A549 (cell line): Measurements from ENCODE around the gene KCNQ1OT1. TPM values are rescaled to one million over a fixed set of nuclear protein-coding genes. Genes with fewer than 3 reads are reported as not detected.

ENCODE experiments used
- ATAC-seq, 2 experiments: fragments of 200-7000 bp in 1 of 2; fragments of >200 bp in 1 of 2; cut with Nextera tagmentation in 1 of 2; cut with Tn5 transposase in 1 of 2; 3 replicates each; pipeline versions ENCODE4 v1.8.0 to v1.9.1; 2018 to 2020; ENCODE audit warnings: mild to moderate bottlenecking in 1 of 2, moderate library complexity in 1 of 2
- CTCF ChIA-PET: fragments of 300-600 bp; sonication (Branson Sonifier 250); formaldehyde crosslinking; extraction: SDS; loops from one replicate; lab custom pipeline; 2021; ENCODE audit warnings: antibody characterized with exemption, inconsistent platforms; lab: Yijun Ruan, JAX
- POLR2A ChIA-PET: fragments of 350-600 bp; formaldehyde crosslinking; extraction: SDS; loops from one replicate; lab custom pipeline; 2021; ENCODE audit warnings: antibody characterized with exemption, inconsistent platforms; lab: Yijun Ruan, JAX
- DNase-seq, 2 experiments: peaks; one replicate each; pipeline versions ENCODE4 v3.0.0 to v3.0.0-alpha.2; 2011 to 2016; ENCODE audit warnings: low read depth in 1 of 2, low spot score in 1 of 2
- FAIRE-seq: peaks from 2 replicates; lab custom pipeline; 2011; peaks lifted over from hg19 to GRCh38; lab: Jason Lieb, UNC
- H3K27ac ChIP-seq, 2 experiments: fragments of >200 bp; sonication (Bioruptor Twin); formaldehyde crosslinking; 3 replicates each; pipeline ENCODE4 v1.5.1; 2016 to 2017
- H3K4me1 ChIP-seq: fragments of >200 bp; sonication (Bioruptor Twin); formaldehyde crosslinking; 3 replicates; pipeline ENCODE4 v1.6.1; 2016
- H3K4me2 ChIP-seq: fragments of >200 bp; sonication (Bioruptor Twin); formaldehyde crosslinking; 3 replicates; pipeline ENCODE4 v1.6.1; 2016
- H3K4me3 ChIP-seq: fragments of >200 bp; sonication (Bioruptor Twin); formaldehyde crosslinking; 3 replicates; pipeline ENCODE4 v1.5.1; 2016
- H3K9me3 ChIP-seq: fragments of >200 bp; sonication (Bioruptor Twin); formaldehyde crosslinking; 3 replicates; pipeline ENCODE4 v1.6.1; 2016
- BHLHE40 ChIP-seq: IDR thresholded peaks from 2 replicates; pipeline ENCODE4 v1.6.1; 2012; ENCODE audit warnings: low read depth, low read length, inconsistent platforms
- EHF ChIP-seq: fragments of 250-450 bp; sonication (Bioruptor Pico); IDR thresholded peaks from 2 replicates; pipeline ENCODE4 v1.5.0; 2020; ENCODE audit warnings: mild to moderate bottlenecking
- FOSB ChIP-seq: fragments of 250-450 bp; sonication (Bioruptor Pico); IDR thresholded peaks from 2 replicates; pipeline ENCODE4 v1.5.0; 2020; ENCODE audit warnings: mild to moderate bottlenecking, moderate library complexity
- FOSL2 ChIP-seq, 2 experiments: fragments of 450-650 bp in 1 of 2; fragments of >200 bp in 1 of 2; sonication (Bioruptor Twin) in 1 of 2; formaldehyde crosslinking; IDR thresholded peaks; 2 replicates each; pipeline versions ENCODE4 v1.5.0 to v1.6.1; 2016 to 2020; ENCODE audit warnings: mild to moderate bottlenecking in 1 of 2, moderate library complexity in 1 of 2
- FOXS1 ChIP-seq: fragments of 250-450 bp; sonication (Bioruptor Pico); IDR thresholded peaks from 2 replicates; pipeline ENCODE4 v1.5.0; 2020; ENCODE audit warnings: mild to moderate bottlenecking, moderate library complexity
- HDAC2 ChIP-seq: fragments of 200-600 bp; sonication (generic); IDR thresholded peaks from 2 replicates; pipeline ENCODE4 v1.6.1; 2016
- HEYL ChIP-seq: fragments of 250-450 bp; sonication (Bioruptor Pico); IDR thresholded peaks from 2 replicates; pipeline ENCODE4 v1.8.0; 2021; ENCODE audit warnings: mild to moderate bottlenecking, moderate library complexity
- KDM5A ChIP-seq: fragments of 200-600 bp; sonication (generic); IDR thresholded peaks from 2 replicates; pipeline ENCODE4 v1.6.1; 2016; ENCODE audit warnings: antibody characterized with exemption, mild to moderate bottlenecking
- MAZ ChIP-seq: fragments of 150-350 bp; IDR thresholded peaks from 2 replicates; pipeline ENCODE4 v1.6.1; 2014; ENCODE audit warnings: antibody characterized with exemption, low read depth, low read length, borderline replicate concordance
- NFE2L2 ChIP-seq: fragments of 150-350 bp; conservative IDR thresholded peaks from 2 replicates; pipeline ENCODE4 v1.6.1; 2014; ENCODE audit warnings: low read length
- NR3C1 ChIP-seq: fragments of >200 bp; sonication (Bioruptor Twin); formaldehyde crosslinking; IDR thresholded peaks from 3 replicates; pipeline ENCODE4 v1.6.1; 2017
- PHF8 ChIP-seq: fragments of 200-600 bp; sonication (generic); IDR thresholded peaks from 2 replicates; pipeline ENCODE4 v1.6.1; 2016; ENCODE audit warnings: low read depth, mild to moderate bottlenecking, antibody characterized with exemption, moderate library complexity, borderline replicate concordance
- POLR2AphosphoS2 ChIP-seq: conservative IDR thresholded peaks from 2 replicates; pipeline ENCODE4 v1.6.1; 2012; ENCODE audit warnings: low read length, improper control_type of control experiment, inconsistent platforms
- RARB ChIP-seq: fragments of 250-450 bp; sonication (Bioruptor Pico); IDR thresholded peaks from 2 replicates; pipeline ENCODE4 v1.8.0; 2021; ENCODE audit warnings: mild to moderate bottlenecking, moderate library complexity
- SMC3 ChIP-seq: fragments of >200 bp; sonication (Bioruptor Twin); formaldehyde crosslinking; IDR thresholded peaks from 3 replicates; pipeline ENCODE4 v1.6.1; 2018; ENCODE audit warnings: inconsistent platforms
- TFCP2L1 ChIP-seq: fragments of 250-450 bp; sonication (Bioruptor Pico); IDR thresholded peaks from 2 replicates; pipeline ENCODE4 v1.5.0; 2021; ENCODE audit warnings: mild to moderate bottlenecking
- WGBS: methylation state at CpG from one replicate; pipeline ENCODE4 v1.1.6; 2017; ENCODE audit errors: missing lambda C conversion rate; 5-methylcytosine and 5-hydroxymethylcytosine counted together
- polyA plus RNA-seq, 4 experiments: library from polyadenylated mRNA; depleted of rRNA in 3 of 4; stranded (reverse); fragments of >200 nt; fragmentation: RNase III in 1 of 4; extraction: RNeasy Plus Mini Kit Qiagen cat#74134 plus additional on column Dnase treatment in 1 of 4; gene quantifications; 2 replicates in 3 of 4; 3 replicates in 1 of 4; pipeline ENCODE4 v1.2.3, GENCODE V29; 2011 to 2017
- TF ChIP-seq, protein P1 (sequence below): fragments of 450-650 bp; IDR thresholded peaks from 2 replicates; pipeline ENCODE4 v1.6.1; 2014; ENCODE audit warnings: antibody characterized with exemption
- TF ChIP-seq, protein P2 (sequence below): fragments of >200 bp; sonication (Bioruptor Twin); formaldehyde crosslinking; IDR thresholded peaks from 3 replicates; pipeline ENCODE4 v1.5.1; 2016
- TF ChIP-seq, protein P3 (sequence below): fragments of >200 bp; sonication (Bioruptor Twin); formaldehyde crosslinking; IDR thresholded peaks from 3 replicates; pipeline ENCODE4 v1.6.1; 2016
- TF ChIP-seq, protein P4 (sequence below): fragments of 150-350 bp; IDR thresholded peaks from 2 replicates; pipeline ENCODE4 v1.6.1; 2014; ENCODE audit warnings: low read depth, mild to moderate bottlenecking, low read length
- TF ChIP-seq, protein P5 (sequence below): IDR thresholded peaks from 2 replicates; pipeline ENCODE4 v1.6.1; 2012; ENCODE audit warnings: low read depth, borderline replicate concordance
- TF ChIP-seq, protein P6 (sequence below): fragments of 250-450 bp; sonication (Bioruptor Pico); IDR thresholded peaks from 2 replicates; pipeline ENCODE4 v1.5.0; 2021; ENCODE audit warnings: mild to moderate bottlenecking, moderate library complexity, borderline replicate concordance

The KCNQ1OT1 gene
- polyA plus RNA-seq, 2 of the 4 experiments (the other 2 are of a cell fraction): 0.03 to 0.13 TPM

DNA sequence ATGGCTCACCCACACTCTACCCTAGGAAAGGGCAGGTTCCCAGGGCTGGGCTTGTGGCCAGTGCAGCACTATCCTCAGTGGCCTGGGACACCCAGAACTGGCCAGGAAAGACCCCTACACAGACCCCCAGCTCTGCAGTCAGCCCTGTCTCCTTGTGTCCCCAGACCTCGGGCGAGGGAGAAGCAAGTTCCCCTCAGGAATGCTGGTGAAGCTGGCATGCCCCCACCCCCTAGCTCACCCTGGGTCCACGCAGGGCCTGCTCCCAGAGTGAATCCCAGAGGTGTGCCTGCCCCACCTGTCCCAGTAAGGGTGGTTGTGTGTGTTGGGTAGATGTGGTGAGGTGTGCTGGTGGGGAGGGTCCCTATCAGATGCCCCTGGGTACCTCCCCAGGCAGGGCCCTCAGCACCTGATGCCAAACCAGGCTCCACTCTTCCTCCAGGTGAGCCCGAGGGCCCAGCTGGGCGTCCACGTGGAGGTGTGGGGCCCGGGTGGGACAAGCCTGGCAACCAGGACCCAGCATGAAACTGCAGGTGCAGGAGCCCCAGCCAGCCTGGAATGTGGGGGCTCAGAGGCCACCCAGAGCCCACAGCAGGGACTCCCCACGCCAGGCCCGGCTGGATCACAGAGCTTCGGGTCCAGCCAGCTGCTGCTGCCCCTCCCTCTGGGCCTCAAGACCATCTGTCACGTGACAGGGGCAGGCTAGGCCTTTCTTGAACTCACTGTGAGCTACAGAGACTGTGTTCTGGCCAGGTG lies 48.4 kb upstream of the KCNQ1OT1 start:
- no peak for DNase-seq
- WGBS: 56% methylated on average over 7 of the region's 11 CpGs
- ChIA-PET CTCF (interaction anchor here (1.1 to 1.3 kb wide), 3 partner anchors 11 to 216 kb away, joined by 3 read pairs; no protein-coding TSS in a partner anchor), POLR2A (no interaction called here)
- H3K27ac ChIP-seq: no peak overlapping the region
- no peaks in the 10 kb centered on the region for H3K9me3 ChIP-seq
- no peak overlapping the region for H3K4me3 ChIP-seq
- no peak for FAIRE-seq
- H3K4me1 ChIP-seq: 0 out of 3 replicates have a peak, but pooled peaks cover 5% of the 10 kb centered on the region
- ATAC-seq: no peak
- H3K4me2 ChIP-seq: no peak overlapping the region
- TF ChIP-seq FOXS1 (CRISPR knock-in tag): no peak
- TF ChIP-seq, protein P1, sequence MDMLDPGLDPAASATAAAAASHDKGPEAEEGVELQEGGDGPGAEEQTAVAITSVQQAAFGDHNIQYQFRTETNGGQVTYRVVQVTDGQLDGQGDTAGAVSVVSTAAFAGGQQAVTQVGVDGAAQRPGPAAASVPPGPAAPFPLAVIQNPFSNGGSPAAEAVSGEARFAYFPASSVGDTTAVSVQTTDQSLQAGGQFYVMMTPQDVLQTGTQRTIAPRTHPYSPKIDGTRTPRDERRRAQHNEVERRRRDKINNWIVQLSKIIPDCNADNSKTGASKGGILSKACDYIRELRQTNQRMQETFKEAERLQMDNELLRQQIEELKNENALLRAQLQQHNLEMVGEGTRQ: 0 out of 2 replicates have a peak, but pooled peaks have one; percentile 23

DNA sequence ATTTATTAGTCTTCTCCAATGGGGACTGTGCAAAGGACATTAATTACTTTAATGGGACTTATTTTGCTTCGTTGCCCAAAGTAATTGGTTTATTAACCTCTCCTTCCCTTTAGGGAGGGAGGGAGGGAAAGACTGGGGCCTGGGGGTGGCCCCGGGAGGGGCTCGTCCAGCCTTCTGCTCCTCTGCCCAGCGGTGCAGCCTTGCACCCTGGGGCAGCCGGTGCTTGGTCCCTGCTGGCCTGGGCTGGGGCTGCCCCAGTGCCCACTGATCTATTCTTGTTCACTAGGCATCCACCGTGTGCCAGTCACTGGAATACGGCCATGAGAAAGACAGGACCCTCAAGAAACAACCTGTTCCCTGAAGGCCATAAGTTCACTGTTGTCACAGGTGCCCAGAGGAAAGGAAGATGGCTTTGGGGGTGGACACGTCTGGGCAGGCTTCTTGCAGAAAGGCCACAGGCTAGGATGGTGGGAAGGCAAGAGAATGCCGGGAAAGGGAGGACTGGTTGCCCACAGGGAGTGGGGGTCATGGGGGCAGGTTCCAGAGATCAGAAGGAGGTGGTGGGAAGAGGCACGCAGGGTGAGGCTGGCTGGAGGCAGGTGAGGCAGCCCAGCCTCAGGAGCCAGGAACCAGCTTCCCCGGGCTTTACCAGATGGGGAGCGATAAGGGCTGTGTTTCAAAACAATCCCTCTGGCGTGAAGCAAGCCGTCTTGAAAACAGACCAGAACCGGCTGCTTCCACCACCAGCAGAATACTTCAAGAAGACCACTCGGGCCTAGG lies 47.6 kb upstream of the KCNQ1OT1 start:
- no peak for ATAC-seq
- 78% methylated on average over 16 of the region's 16 CpGs for WGBS

DNA sequence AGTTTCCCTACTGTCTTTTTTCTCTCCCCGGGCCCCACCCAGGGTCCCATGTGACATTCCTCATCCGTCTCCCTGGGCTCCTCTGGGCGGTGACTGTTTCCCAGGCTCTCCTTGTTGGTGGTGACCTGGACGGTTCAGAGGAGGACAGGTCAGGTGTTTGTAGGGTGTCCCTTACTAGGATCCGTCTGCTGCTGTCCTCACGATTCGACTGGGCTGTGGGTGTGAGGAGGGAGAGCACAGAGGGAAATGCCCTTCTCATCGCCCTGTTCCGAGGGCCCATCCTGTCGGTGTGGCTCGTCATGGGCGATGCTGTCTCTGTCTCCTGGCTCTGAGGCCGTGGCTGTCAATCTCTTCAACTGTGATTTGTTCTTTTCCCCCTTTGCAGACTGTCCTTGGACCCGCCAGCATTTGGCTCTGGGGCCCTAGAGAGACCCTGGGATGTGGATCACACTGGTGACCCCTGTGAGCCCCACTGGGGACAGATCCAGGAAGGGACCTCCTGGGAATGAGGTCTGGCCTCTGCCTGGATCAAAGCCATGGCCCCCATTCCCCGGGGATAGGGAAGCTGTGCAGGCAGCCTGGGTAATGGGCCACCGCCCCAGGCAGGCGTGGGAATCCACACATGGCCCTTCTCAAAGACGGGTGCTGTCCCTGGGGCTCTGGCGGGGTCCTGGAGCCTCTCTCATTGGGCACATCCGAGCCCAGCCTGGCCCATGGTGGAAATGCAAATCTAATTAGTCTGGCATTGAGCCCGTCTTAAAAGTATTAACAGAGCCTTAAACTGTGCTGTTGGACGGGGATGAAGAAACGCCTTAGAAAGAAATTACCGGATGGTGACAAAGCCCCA lies 46.8 kb upstream of the KCNQ1OT1 start:
- H3K4me3 ChIP-seq: no peak overlapping the region
- H3K4me1 ChIP-seq: peaks cover 10% of the 10 kb centered on the region
- WGBS: 69% methylated on average over 16 of the region's 24 CpGs
- ChIA-PET CTCF (no interaction called here), POLR2A (no interaction called here)
- no peak overlapping the region for H3K4me2 ChIP-seq
- FAIRE-seq (no peak), ATAC-seq (no peak), DNase-seq (no peak)
- no peaks in the 10 kb centered on the region for H3K9me3 ChIP-seq
- H3K27ac ChIP-seq: no peak overlapping the region
- no peak for TF ChIP-seq SMC3
- no peak for TF ChIP-seq HEYL (CRISPR knock-in tag)
- no peak for TF ChIP-seq FOSB (CRISPR knock-in tag)
- TF ChIP-seq, protein P2, sequence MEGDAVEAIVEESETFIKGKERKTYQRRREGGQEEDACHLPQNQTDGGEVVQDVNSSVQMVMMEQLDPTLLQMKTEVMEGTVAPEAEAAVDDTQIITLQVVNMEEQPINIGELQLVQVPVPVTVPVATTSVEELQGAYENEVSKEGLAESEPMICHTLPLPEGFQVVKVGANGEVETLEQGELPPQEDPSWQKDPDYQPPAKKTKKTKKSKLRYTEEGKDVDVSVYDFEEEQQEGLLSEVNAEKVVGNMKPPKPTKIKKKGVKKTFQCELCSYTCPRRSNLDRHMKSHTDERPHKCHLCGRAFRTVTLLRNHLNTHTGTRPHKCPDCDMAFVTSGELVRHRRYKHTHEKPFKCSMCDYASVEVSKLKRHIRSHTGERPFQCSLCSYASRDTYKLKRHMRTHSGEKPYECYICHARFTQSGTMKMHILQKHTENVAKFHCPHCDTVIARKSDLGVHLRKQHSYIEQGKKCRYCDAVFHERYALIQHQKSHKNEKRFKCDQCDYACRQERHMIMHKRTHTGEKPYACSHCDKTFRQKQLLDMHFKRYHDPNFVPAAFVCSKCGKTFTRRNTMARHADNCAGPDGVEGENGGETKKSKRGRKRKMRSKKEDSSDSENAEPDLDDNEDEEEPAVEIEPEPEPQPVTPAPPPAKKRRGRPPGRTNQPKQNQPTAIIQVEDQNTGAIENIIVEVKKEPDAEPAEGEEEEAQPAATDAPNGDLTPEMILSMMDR: no peak
- TF ChIP-seq NFE2L2: no peak
- TF ChIP-seq NR3C1: no peak
- TF ChIP-seq FOXS1 (CRISPR knock-in tag): no peak
- no peak for TF ChIP-seq HDAC2
- TF ChIP-seq KDM5A: no peak
- TF ChIP-seq, protein P3, sequence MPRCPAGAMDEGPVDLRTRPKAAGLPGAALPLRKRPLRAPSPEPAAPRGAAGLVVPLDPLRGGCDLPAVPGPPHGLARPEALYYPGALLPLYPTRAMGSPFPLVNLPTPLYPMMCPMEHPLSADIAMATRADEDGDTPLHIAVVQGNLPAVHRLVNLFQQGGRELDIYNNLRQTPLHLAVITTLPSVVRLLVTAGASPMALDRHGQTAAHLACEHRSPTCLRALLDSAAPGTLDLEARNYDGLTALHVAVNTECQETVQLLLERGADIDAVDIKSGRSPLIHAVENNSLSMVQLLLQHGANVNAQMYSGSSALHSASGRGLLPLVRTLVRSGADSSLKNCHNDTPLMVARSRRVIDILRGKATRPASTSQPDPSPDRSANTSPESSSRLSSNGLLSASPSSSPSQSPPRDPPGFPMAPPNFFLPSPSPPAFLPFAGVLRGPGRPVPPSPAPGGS: no peak
- no peak for TF ChIP-seq EHF (CRISPR knock-in tag)
- no peak for TF ChIP-seq POLR2AphosphoS2
- TF ChIP-seq MAZ: no peak
- no peak for TF ChIP-seq RARB (CRISPR knock-in tag)

More for the DNA sequence above, 47.6 kb upstream of the KCNQ1OT1 start:
- TF ChIP-seq, protein P4, sequence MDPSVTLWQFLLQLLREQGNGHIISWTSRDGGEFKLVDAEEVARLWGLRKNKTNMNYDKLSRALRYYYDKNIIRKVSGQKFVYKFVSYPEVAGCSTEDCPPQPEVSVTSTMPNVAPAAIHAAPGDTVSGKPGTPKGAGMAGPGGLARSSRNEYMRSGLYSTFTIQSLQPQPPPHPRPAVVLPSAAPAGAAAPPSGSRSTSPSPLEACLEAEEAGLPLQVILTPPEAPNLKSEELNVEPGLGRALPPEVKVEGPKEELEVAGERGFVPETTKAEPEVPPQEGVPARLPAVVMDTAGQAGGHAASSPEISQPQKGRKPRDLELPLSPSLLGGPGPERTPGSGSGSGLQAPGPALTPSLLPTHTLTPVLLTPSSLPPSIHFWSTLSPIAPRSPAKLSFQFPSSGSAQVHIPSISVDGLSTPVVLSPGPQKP: no peak
- TF ChIP-seq PHF8: no peak
- TF ChIP-seq FOSB (CRISPR knock-in tag): no peak
- TF ChIP-seq BHLHE40: no peak
- no peak for TF ChIP-seq TFCP2L1 (CRISPR knock-in tag)
- TF ChIP-seq FOSL2 (IDR thresholded peaks at IDR 0.05): no peak
- TF ChIP-seq FOSL2 (CRISPR knock-in tag; IDR thresholded peaks at IDR 0.05): no peak
- TF ChIP-seq, protein P5, sequence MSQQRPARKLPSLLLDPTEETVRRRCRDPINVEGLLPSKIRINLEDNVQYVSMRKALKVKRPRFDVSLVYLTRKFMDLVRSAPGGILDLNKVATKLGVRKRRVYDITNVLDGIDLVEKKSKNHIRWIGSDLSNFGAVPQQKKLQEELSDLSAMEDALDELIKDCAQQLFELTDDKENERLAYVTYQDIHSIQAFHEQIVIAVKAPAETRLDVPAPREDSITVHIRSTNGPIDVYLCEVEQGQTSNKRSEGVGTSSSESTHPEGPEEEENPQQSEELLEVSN: no peak
- TF ChIP-seq, protein P6, sequence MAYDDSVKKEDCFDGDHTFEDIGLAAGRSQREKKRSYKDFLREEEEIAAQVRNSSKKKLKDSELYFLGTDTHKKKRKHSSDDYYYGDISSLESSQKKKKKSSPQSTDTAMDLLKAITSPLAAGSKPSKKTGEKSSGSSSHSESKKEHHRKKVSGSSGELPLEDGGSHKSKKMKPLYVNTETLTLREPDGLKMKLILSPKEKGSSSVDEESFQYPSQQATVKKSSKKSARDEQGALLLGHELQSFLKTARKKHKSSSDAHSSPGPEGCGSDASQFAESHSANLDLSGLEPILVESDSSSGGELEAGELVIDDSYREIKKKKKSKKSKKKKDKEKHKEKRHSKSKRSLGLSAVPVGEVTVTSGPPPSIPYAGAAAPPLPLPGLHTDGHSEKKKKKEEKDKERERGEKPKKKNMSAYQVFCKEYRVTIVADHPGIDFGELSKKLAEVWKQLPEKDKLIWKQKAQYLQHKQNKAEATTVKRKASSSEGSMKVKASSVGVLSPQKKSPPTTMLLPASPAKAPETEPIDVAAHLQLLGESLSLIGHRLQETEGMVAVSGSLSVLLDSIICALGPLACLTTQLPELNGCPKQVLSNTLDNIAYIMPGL: no peak
- TF ChIP-seq, all 56 proteins: peak for 0
- Histone ChIP-seq H3K9me3 (no peaks in the 10 kb centered on the region), H3K4me1 (peaks cover 4% of the 10 kb centered on the region), H3K4me2 (no peak overlapping the region), H3K27ac (no peak overlapping the region), H3K4me3 (no peak overlapping the region)
- FAIRE-seq: no peak
- POLR2A ChIA-PET: no interaction called here
- DNase-seq: no peak
- CTCF ChIA-PET: no interaction called here
